Keratinocyte (primary cell): ENCODE results near the gene MAP2K4.

Experiments used
- EZH2 ChIP-seq: IDR thresholded peaks from one replicate; pipeline ENCODE4 v1.6.1; 2012; ENCODE audit warnings: inconsistent platforms, mild to moderate bottlenecking, low read length, moderate library complexity
- TF ChIP-seq, protein P1 (sequence below), 3 experiments: IDR thresholded peaks in 1 of 3; conservative IDR thresholded peaks in 1 of 3; optimal IDR thresholded peaks in 1 of 3; 2 replicates in 2 of 3; 3 replicates in 1 of 3; pipeline versions ENCODE3 to v1.5.1; 2011; ENCODE audit warnings: low read length in 3 of 3, mild to moderate bottlenecking in 3 of 3, moderate library complexity in 2 of 3, control low read depth in 1 of 3, inconsistent platforms in 1 of 3; ENCODE audit not compliant: insufficient read depth in 2 of 3; ENCODE audit errors: extremely low read depth in 1 of 3

DNA sequence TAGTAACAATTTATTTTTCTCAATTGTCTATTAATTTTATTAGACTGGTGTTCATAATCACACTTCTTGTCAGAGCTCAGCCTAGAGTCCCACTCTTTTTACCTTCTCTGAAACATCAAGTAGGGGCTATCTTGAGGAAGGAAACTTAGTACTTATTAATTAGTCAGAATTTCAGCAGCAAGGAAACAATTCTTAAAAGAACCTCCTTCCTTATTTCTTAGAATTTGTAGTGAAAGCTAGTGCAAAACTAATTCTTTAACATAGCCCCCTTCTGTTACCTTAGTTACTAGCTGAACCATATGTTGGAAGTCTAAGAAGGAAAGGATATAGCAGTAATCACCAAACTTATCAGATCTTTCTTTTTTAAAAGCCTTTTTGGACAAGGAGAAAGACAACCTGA is 35.2 kb downstream of the MAP2K4 start:
- TF ChIP-seq, protein P1, sequence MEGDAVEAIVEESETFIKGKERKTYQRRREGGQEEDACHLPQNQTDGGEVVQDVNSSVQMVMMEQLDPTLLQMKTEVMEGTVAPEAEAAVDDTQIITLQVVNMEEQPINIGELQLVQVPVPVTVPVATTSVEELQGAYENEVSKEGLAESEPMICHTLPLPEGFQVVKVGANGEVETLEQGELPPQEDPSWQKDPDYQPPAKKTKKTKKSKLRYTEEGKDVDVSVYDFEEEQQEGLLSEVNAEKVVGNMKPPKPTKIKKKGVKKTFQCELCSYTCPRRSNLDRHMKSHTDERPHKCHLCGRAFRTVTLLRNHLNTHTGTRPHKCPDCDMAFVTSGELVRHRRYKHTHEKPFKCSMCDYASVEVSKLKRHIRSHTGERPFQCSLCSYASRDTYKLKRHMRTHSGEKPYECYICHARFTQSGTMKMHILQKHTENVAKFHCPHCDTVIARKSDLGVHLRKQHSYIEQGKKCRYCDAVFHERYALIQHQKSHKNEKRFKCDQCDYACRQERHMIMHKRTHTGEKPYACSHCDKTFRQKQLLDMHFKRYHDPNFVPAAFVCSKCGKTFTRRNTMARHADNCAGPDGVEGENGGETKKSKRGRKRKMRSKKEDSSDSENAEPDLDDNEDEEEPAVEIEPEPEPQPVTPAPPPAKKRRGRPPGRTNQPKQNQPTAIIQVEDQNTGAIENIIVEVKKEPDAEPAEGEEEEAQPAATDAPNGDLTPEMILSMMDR (optimal IDR thresholded peaks at IDR 0.05 in 1 of 3, IDR thresholded peaks at IDR 0.05 in 1 of 3, conservative IDR thresholded peaks at IDR 0.05 in 1 of 3; ENCODE audit: extremely low read depth in 1 of 3, insufficient read depth in 2 of 3, low read length in 3 of 3), result no peak
- TF ChIP-seq EZH2, result no peak
